NB4 (cell line): ENCODE data around the gene ECT2L.

Experiments used
- DNase-seq: peaks from one replicate; pipeline ENCODE4 v3.0.0; 2010; ENCODE audit warnings: low read depth
- H3K4me3 ChIP-seq: one replicate; pipeline ENCODE4 v1.5.1; 2011; ENCODE audit warnings: mild to moderate bottlenecking, low read depth, low read length, moderate library complexity
- CTCF ChIP-seq: IDR thresholded peaks from one replicate; pipeline ENCODE4 v1.5.1; 2012; ENCODE audit warnings: low read depth, low read length
- MYC ChIP-seq: IDR thresholded peaks from 2 replicates; pipeline ENCODE4 v1.6.1; 2011; ENCODE audit warnings: low read depth, low read length
- POLR2A ChIP-seq: IDR thresholded peaks from 2 replicates; pipeline ENCODE4 v1.6.1; 2011; ENCODE audit warnings: mild to moderate bottlenecking; ENCODE audit not compliant: insufficient read length; ENCODE audit errors: extremely low read depth
- TF ChIP-seq, protein P1 (sequence below): IDR thresholded peaks from 2 replicates; pipeline ENCODE4 v1.6.1; 2011; ENCODE audit warnings: low read depth, low read length

ECT2L gene

DNA sequence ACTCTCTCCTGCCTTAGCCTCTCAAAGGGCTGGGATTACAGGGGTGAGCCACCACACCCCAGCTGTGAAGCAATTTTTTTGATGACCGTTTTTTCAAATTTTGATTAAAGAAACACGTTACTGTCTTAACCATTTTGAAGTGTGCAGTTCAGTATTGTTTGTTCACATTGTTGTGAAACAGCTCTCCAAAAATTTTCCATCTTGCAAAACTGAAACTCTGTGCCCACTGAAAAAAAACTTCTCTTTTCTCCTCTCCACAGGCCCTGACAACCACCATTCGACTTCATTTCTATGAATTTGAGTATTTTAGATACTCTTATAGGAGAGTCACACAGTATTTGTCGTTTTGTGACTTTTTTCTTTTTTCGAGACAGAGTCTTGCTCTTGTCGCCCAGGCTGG, 53.9 kb downstream of the ECT2L start:
- no peak for TF ChIP-seq MYC
- DNase-seq = no peak
- H3K4me3 ChIP-seq = no peak overlapping the region

- H3K4me3 ChIP-seq = no peak overlapping the region
- TF ChIP-seq MYC = no peak
- TF ChIP-seq, protein P1, sequence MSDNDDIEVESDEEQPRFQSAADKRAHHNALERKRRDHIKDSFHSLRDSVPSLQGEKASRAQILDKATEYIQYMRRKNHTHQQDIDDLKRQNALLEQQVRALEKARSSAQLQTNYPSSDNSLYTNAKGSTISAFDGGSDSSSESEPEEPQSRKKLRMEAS = no peak
- no peak for TF ChIP-seq POLR2A
- no peak for TF ChIP-seq CTCF
- DNase-seq = peak; percentile 56
Measured at GRCh38 chr6:138856654-138857053, 60.8 kb downstream of the ECT2L start.

DNA sequence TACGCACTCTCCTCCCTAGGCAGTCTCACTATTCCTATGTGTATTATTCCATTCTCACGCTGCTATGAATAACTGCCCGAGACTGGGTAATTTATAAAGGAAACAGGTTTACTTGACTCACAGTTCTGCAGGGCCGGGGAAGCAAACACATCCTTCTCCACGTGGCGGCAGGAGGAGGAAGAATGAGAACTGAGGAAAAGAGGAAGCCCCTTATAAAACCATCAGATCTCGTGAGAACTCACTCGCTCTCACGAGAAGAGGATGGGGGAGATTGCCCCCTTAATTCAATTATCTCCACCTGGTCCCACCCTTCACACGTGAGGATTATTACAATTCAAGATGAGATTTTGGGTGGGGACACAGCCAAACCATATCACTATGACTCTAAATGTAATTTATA, 61.9 kb downstream of the ECT2L start:
- peak; percentile 14 for DNase-seq
- H3K4me3 ChIP-seq = no peak overlapping the region
- TF ChIP-seq POLR2A (no peak), MYC (no peak), CTCF (no peak)
- TF ChIP-seq, protein P1 = no peak

- TF ChIP-seq CTCF = no peak
- TF ChIP-seq POLR2A = no peak
- TF ChIP-seq MYC = no peak
- TF ChIP-seq, protein P1 = no peak
- H3K4me3 ChIP-seq = no peak overlapping the region
- no peak for DNase-seq
Measured at GRCh38 chr6:138862456-138862855, 66.6 kb downstream of the ECT2L start.

DNA sequence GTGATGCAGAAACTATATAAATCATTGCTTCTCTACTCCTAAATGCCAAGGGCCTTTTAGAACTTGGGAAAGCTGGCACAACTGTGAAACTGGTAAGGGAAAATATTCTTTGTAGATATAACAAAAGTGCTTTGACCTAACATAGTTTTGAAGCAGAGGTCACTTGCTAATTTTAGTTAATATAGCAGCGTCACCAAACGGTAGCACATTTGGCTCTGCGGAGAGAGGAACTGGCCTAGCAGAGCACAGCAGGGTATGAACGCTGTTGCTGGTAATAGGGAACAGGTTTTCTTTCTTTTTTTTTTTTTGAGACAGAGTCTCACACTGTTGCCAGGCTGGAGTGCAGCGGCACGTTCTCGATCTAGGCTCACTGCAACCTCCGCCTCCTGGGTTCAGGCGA, 67.4 kb downstream of the ECT2L start:
- TF ChIP-seq, protein P1 = no peak
- no peak for TF ChIP-seq POLR2A
- no peak for TF ChIP-seq MYC
- TF ChIP-seq CTCF = no peak
- no peak overlapping the region for H3K4me3 ChIP-seq
- no peak for DNase-seq

DNA sequence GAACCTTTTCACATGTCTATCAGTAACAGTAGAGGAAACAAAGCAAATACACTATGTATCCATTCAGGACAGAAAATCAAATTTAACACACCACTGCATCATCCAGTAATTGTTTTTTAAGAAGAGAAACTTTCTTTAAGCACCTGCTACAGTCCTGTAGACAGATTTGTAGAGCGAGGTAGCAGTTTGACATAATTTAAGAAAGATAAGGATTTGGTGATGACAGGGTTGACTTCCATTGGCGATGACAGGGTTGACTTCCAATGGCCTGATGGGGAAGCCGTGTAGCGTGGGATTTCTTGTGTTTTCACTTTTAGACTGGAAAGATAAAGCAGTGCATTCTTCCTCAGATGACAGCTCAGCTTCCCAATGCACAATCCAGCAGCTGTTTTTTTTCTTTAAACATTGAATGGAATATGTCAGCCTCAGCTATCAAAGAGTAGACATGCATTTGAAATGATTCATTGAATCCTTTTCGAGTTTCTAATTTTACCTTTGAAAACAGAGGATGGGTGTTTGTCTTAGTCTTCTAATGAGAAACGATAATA, 68.5 kb downstream of the ECT2L start:
- no peak overlapping the region for H3K4me3 ChIP-seq
- TF ChIP-seq, protein P1 = no peak
- TF ChIP-seq CTCF (no peak), POLR2A (no peak)
- DNase-seq = no peak
